ENCODE data around the gene RAPGEF6.
A peak's percentile ranks its signal among the peaks of the same experiment; 100 is the strongest.

Gene RAPGEF6

GRCh38 chr5:131541762-131542161, 93.3 kb downstream of the RAPGEF6 start:
- DNase-seq (ENCODE audit: low read depth), result no peak

GRCh38 chr5:131541071-131541470, 94.0 kb downstream of the RAPGEF6 start:
- DNase-seq (ENCODE audit: low read depth), result no peak

DNA sequence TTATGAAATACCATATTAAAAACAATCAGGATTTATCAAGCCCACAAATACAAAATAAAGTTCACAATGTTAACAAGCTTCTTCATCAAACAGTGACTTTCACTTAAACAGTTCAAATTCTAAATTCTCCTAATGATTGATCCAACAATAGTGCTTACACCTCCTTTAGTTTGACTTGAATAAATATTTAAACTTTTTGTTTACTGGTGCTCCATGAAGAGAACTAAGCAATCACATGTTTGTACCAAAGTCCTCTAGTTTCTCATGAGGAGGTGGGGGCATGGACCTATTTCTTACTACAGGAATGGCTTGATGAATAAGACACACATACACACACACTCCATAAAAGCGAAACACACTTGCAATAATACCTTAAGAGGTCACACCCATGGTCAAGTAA, 95.8 kb downstream of the RAPGEF6 start:
- no peak for DNase-seq (ENCODE audit: low read depth)

DNA sequence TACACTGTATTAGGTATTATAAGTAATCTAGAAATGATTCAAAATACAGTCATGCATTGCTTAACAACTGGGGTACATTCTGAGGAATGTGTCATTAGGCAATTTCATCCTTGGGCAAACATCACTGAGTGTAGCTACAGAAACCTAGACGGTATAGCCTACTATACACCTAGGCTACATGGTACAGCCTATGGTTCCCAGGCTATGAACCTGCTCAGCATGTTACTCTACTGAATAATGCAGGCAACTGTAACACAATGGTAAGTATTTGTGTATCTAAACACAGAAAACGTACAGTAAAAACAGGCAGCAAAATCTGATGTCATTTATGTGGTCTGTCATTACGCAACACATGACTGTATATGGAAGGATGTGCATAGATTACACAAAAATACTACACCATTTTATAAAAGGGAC, 96.8 kb downstream of the RAPGEF6 start:
- DNase-seq (ENCODE audit: low read depth), result no peak

- no peak for DNase-seq (ENCODE audit: low read depth)
Measured at GRCh38 chr5:131536850-131537448, 98.1 kb downstream of the RAPGEF6 start.

DNA sequence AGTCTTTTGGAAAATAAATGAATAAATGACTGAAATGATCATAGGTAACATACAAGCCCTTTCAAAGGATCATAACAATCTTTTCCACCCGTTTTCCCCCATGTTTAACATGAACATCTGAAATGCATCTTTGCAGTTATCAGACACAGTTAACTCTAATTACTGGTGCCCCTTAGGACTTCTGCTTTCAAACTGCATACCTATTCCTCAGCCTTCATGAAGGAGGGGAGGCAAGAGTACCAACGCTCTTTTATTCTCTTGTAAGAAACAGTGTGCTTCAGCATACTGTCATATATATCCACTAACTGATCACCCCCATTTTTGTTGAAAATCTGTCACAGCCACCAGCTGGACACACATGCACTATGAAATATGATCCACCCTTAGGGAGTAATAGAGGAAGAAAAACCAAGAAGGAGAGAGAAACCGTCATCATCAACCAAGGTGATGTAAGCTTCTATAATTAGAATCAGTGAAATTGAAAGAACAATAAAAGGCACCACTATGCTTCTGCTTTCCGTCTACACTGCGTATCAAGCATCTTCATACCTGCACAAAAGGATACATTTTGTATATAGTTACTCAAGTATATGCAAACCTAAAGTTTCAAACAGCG, 98.7 kb downstream of the RAPGEF6 start:
- DNase-seq (ENCODE audit: low read depth), result no peak

- no peak for DNase-seq (ENCODE audit: low read depth)
Measured at GRCh38 chr5:131534974-131535373, 100.1 kb downstream of the RAPGEF6 start.

- DNase-seq (ENCODE audit: low read depth), result no peak
Measured at GRCh38 chr5:131533836-131534235, 101.2 kb downstream of the RAPGEF6 start.

DNA sequence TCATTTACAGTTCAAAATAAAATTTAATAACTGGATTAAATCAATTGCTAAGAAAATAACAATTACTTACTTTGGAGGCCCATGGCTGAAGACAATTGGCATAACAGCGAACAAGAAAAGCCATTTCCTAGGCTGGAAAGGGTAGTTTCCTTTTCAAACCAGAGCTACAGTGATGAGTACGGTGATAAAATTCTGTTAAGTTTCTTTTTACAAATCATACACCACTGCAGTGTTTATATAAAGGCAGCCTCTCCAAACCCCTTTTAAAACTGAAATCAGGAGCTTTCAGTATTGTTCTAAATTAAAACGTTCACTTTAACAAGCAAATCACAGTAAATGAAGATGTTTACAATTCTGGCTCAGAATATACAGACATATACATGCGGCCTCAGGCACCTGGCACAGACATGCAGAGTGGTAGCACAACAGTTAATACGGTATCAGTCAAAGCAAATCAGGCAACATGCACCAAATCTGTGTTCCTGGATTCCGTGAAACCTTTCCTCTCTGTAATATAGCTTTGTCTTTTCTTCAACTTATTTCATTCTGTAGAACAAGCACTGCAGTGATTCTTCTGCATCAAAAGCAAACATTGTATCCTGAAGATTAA, 102.9 kb downstream of the RAPGEF6 start:
- no peak for DNase-seq (ENCODE audit: low read depth)

DNA sequence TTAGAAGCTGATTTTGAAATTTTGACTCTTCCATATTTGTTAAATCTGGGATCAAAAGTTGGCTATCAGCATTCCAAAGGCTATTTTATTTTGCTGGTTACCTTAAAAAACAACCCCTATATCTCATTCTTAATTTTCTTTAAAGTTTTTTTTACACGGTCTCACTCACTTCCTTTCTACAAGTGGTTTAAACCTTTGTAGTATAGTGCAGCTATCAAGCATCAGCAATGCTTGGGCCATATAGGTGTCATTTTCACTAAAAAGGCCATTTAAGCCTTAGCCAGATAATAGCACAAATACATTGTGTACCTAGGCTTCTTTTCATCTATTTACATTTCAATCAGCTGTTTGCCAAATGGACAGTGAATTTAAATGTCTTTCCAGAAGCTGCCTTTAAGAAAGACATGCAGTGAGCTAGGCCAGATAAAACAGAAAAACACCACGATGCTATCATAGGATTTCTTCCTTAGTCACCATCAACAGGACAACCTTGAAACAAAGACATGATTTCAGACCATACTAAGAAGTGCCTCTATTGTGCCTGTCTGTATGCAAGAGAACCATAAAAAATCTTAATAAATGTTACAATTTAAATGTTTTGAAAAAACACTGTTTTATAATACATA, 104.2 kb downstream of the RAPGEF6 start:
- no peak for DNase-seq (ENCODE audit: low read depth)

- no peak for DNase-seq (ENCODE audit: low read depth)
Measured at GRCh38 chr5:131528682-131529081, 106.3 kb downstream of the RAPGEF6 start.

GRCh38 chr5:131525805-131526204, 109.2 kb downstream of the RAPGEF6 start:
- DNase-seq (ENCODE audit: low read depth), result no peak

GRCh38 chr5:131524431-131524830, 110.6 kb downstream of the RAPGEF6 start:
- no peak for DNase-seq (ENCODE audit: low read depth)

DNA sequence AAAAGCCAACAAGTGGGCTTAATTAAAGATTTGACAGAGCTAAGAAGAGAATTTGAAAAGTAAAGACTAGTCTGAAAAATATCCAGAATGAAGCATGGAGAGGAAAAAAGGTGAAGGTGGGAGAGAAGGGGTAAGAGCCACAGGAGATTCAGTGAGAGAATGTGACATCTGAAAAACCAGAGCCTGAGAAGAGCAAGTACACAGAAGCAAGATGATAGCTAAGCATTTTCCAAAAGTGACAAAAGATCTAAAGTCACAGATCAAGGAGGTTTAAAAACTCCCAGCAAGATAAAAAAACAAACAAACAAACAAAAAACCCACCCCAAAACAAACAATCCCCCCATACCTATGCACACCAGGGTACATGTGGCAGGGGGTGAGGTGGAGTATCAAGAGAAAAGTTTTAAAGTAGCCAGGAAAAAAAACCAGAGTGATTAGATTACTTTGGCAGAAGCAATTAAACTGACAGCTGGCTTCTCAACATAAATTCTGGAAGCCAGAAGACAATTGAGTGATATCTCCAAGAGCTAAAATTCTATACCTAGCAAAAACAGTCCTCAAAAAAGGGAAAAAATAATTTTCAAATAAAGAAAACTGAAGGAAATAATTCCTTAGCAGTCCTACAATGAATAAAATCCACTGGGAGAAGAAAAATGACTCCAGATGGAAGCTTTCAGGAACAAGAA, 111.4 kb downstream of the RAPGEF6 start:
- no peak for DNase-seq (ENCODE audit: low read depth)

GRCh38 chr5:131521252-131521651, 113.8 kb downstream of the RAPGEF6 start:
- DNase-seq (ENCODE audit: low read depth), result no peak

DNA sequence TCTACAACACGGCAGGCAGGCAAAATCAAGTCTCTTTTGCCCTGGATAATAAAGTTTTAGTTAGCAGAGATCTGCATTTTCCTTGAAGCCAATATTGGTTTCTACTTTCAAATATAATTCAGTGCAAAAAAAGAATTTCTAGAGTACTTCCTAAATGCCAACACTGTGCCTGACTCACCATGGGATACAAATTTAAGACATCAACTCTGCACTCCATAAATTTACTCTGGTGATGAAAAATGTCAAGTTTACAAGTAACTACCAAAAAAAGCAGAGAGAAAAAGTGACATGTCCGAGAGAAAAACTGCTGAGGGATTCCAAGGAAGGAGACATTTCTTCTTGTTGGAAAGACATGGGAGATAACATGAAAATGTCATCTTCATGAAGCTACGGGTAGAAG, 119.7 kb downstream of the RAPGEF6 start:
- no peak for DNase-seq (ENCODE audit: low read depth)

DNA sequence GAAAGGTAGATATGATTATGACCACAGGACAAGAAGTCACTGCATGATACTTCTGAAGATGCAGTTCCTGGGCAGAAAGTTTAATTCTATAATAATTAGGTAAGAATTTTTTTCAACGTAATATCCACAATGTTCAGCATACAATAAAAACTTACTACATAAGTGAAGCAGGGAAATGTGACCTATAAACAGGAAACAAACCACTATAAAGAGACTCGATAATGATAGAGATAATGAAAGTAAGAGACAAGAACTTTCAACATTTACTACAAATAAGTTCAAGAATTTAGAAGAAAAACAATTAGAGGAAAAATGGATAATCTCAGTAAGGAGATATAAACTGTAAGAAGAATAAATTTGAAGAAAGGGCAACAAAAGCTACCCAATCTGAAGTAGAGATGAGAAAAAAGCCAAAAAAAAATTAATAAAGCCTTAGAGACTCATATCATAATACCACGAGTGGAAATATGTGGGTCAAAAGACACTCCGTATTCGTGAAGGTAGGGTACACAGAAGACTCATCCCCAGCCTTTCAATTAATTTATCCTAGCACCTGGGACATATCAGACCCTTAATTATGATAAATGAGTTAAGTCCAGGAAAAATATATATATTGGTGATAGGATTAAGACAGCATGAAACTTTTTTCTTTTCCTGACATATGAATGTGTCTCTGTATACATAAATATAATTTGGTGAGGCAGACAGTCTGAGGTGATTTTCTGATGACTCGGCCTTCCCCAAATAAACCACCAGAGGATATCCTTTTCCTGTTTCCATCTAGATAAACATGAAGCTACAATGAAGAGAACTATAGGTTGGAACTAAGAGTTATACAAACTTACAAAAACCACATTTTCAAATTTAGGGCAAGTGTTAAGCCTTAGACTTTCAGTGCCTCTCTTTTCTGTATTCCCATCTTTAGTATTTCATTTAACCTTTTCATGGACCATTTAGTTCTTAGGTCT, 120.4 kb downstream of the RAPGEF6 start:
- peak; percentile 23 for DNase-seq (ENCODE audit: low read depth)

- DNase-seq (ENCODE audit: low read depth), result no peak
Measured at GRCh38 chr5:131513780-131514179, 121.2 kb downstream of the RAPGEF6 start.

DNA sequence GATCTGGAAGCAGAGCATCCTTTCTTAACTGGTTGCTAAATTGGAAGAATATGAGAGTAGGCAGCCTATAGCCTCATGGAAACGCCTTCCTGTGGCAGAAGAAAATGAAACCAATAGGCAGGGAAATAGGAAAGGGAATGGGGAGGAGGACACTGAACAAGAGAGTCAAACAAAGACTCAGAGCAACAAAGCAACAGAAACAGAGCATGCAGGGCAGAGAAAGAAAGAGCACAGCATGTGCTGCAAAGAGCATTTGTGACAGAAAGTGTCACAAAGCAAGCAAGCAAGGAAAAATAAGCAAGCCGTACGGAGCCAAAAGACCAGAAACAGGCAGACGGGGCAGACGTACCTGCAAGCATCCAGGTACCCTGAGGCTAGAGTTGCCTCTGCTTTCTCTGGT, 123.1 kb downstream of the RAPGEF6 start:
- no peak for DNase-seq (ENCODE audit: low read depth)

- no peak for DNase-seq (ENCODE audit: low read depth)
Measured at GRCh38 chr5:131509801-131510200, 125.2 kb downstream of the RAPGEF6 start.

GRCh38 chr5:131505237-131505908, 129.7 kb downstream of the RAPGEF6 start:
- DNase-seq (ENCODE audit: low read depth), result no peak
